K562 (cell line): ENCODE measurements around the gene STRIP1. TPM values are rescaled to one million over a fixed set of nuclear protein-coding genes. Genes with fewer than 3 reads are reported as not detected.
A peak's percentile ranks its signal among the peaks of the same experiment; 100 is the strongest.

ENCODE experiments used
- ATAC-seq: fragments of 200-7000 bp; cut with Tn5 transposase; 3 replicates; pipeline ENCODE4 v1.9.1; 2020; ENCODE audit warnings: moderate library complexity
- BruUV-seq: library from RNA; stranded (reverse); fragments of 400-500 nt; replicated peaks from 2 replicates; lab custom pipeline; 2021; lab: Mats Ljungman, UMichigan
- CTCF ChIA-PET: fragments of 300-600 bp; formaldehyde crosslinking; extraction: SDS; loops from one replicate; lab custom pipeline; 2021; ENCODE audit warnings: low intra/inter-chr PET ratio; lab: Yijun Ruan, JAX
- POLR2A ChIA-PET: fragments of 300-600, 350-650 bp; sonication (Branson Sonifier 250); formaldehyde crosslinking; extraction: SDS; loops from one replicate; lab custom pipeline; 2021; ENCODE audit warnings: antibody characterized with exemption, inconsistent platforms; lab: Yijun Ruan, JAX
- DNase-seq, 4 experiments: peaks; one replicate each; pipeline versions ENCODE4 v3.0.0 to v3.0.0-alpha.2; 2011 to 2018; ENCODE audit warnings: low spot score in 3 of 4, mixed read lengths in 3 of 4; ENCODE audit errors: extremely low read depth in 1 of 4
- FAIRE-seq: peaks from 2 replicates; lab custom pipeline; 2011; peaks lifted over from hg19 to GRCh38; lab: Jason Lieb, UNC
- H2AFZ ChIP-seq: 2 replicates; pipeline ENCODE4 v1.6.0; 2011; ENCODE audit warnings: low read depth, low read length, control low read depth, inconsistent platforms
- H3K27ac ChIP-seq: fragments of 200-600 bp; 3 replicates; pipeline ENCODE4 v1.8.0; 2011; ENCODE audit warnings: low read depth, mild to moderate bottlenecking, control low read depth, inconsistent platforms, low read length, moderate library complexity, mixed read lengths; ENCODE audit errors: extremely low read depth
- H3K27me3 ChIP-seq, 2 experiments: fragments of 300-600 bp in 1 of 2; 2 replicates in 1 of 2; 3 replicates in 1 of 2; pipeline versions ENCODE4 v1.6.0 to v1.8.0; 2011; ENCODE audit warnings: inconsistent platforms in 2 of 2, low read length in 2 of 2, mild to moderate bottlenecking in 1 of 2, mixed read lengths in 1 of 2, moderate library complexity in 1 of 2; ENCODE audit not compliant: control insufficient read depth in 2 of 2, insufficient read depth in 2 of 2
- H3K36me3 ChIP-seq: fragments of 300-600 bp; 3 replicates; pipeline ENCODE4 v1.8.0; 2011; ENCODE audit warnings: mild to moderate bottlenecking, low read length, inconsistent platforms; ENCODE audit not compliant: control insufficient read depth, insufficient read depth
- H3K4me1 ChIP-seq, 2 experiments: fragments of 200-600 bp in 1 of 2; replicated peaks in 1 of 2; 2 replicates in 1 of 2; 3 replicates in 1 of 2; pipeline versions ENCODE4 v1.5.1 to v1.8.0; 2011; ENCODE audit warnings: inconsistent platforms in 2 of 2, low read length in 2 of 2, mild to moderate bottlenecking in 1 of 2, mixed read lengths in 1 of 2, moderate library complexity in 1 of 2; ENCODE audit not compliant: control insufficient read depth in 2 of 2, insufficient read depth in 2 of 2
- H3K4me2 ChIP-seq: 2 replicates; pipeline ENCODE4 v1.6.1; 2011; ENCODE audit warnings: low read length, control low read depth, inconsistent platforms, mixed read lengths; ENCODE audit not compliant: insufficient read depth
- H3K4me3 ChIP-seq: fragments of 200-600 bp; sonication (generic), shearing (Covaris generic); 2 replicates; pipeline ENCODE4 v1.5.1; 2016; ENCODE audit warnings: control low read depth, inconsistent platforms
- H3K79me2 ChIP-seq: fragments of 200-600 bp; 3 replicates; pipeline ENCODE4 v1.8.0; 2011; ENCODE audit warnings: low read length, inconsistent platforms; ENCODE audit not compliant: control insufficient read depth, insufficient read depth
- H3K9ac ChIP-seq, 2 experiments: 2 replicates each; pipeline versions ENCODE4 v1.6.0 to v1.6.1; 2011; ENCODE audit warnings: low read depth in 2 of 2, low read length in 2 of 2, control low read depth in 1 of 2, inconsistent platforms in 1 of 2, mild to moderate bottlenecking in 1 of 2, mixed read lengths in 1 of 2; ENCODE audit not compliant: insufficient read depth in 1 of 2
- H3K9me1 ChIP-seq: one replicate; pipeline ENCODE4 v1.6.0; 2011; ENCODE audit warnings: inconsistent platforms, mild to moderate bottlenecking, low read length, moderate library complexity; ENCODE audit not compliant: control insufficient read depth, insufficient read depth
- H3K9me3 ChIP-seq: replicated peaks from 2 replicates; pipeline ENCODE4 v1.5.1; 2011; ENCODE audit warnings: low read depth, low read length, inconsistent platforms; ENCODE audit not compliant: control insufficient read depth, insufficient read depth
- H4K20me1 ChIP-seq: replicated peaks from 2 replicates; pipeline ENCODE4 v1.6.1; 2011; ENCODE audit warnings: low read length, inconsistent platforms, mixed read lengths; ENCODE audit not compliant: control insufficient read depth, insufficient read depth
- ZKSCAN1 ChIP-seq: fragments of 150-350 bp; IDR thresholded peaks from 2 replicates; pipeline ENCODE4 v1.6.1; 2016; ENCODE audit warnings: low read depth, low read length
- ZKSCAN3 ChIP-seq: fragments of 250-450 bp; sonication (Bioruptor Pico); IDR thresholded peaks from 2 replicates; pipeline ENCODE4 v1.4.0; 2020
- ZNF76 ChIP-seq: fragments of 250-450 bp; sonication (Bioruptor Pico); IDR thresholded peaks from 2 replicates; pipeline ENCODE4 v1.4.0; 2020; ENCODE audit warnings: mild to moderate bottlenecking, moderate library complexity, borderline replicate concordance
- WGBS: fragments of 100-300 bp; shearing (Covaris generic); methylation state at CpG from one replicate; pipeline ENCODE4 v1.1.6; 2016; ENCODE audit warnings: low coverage, mixed read lengths; ENCODE audit not compliant: insufficient coverage; ENCODE audit errors: missing lambda C conversion rate; 5-methylcytosine and 5-hydroxymethylcytosine counted together
- in situ Hi-C: fragments of 300-500 bp; cut with MboI; formaldehyde crosslinking; loops from 4 replicates; pipeline ENCODE4 v1.15.0; 2018; ENCODE audit warnings: inconsistent platforms, mixed read lengths
- intact Hi-C: fragments of 100-400 bp; cut with micrococcal nuclease; formaldehyde crosslinking; loops from 2 replicates; pipeline ENCODE4 v1.14.2; 2022
- polyA plus RNA-seq, 8 experiments: library from polyadenylated mRNA; depleted of rRNA in 4 of 8; stranded (reverse) in 5 of 8; unstranded in 3 of 8; fragments of >200 nt; fragmentation: Nextera tagmentation in 2 of 8; fragmentation: Illumina TruSeq in 1 of 8; extraction: Ambion mirVana in 2 of 8; extraction: Trizol in 1 of 8; gene quantifications; 2 replicates each; pipeline versions ENCODE4 v1.2.1 to v1.2.3, GENCODE V29; 2011 to 2014; ENCODE audit warnings: inconsistent platforms in 1 of 8, missing spikeins in 1 of 8
- total RNA-seq, 7 experiments: library from RNA; depleted of rRNA in 6 of 7; stranded (reverse); fragments of >200 nt in 6 of 7; fragmentation: Illumina TruSeq in 2 of 7; extraction: Trizol in 2 of 7; gene quantifications; 2 replicates each; pipeline versions ENCODE4 v1.2.1 to v1.2.3, GENCODE V29; 2011 to 2021; ENCODE audit warnings: low replicate concordance in 1 of 7

STRIP1 gene
- total and polyA plus RNA-seq, 9 of the 15 experiments (the other 6 are each of a cell fraction or from before 2014, with no cell fraction given): 9.9 to 42.3 (median 32.0) TPM

DNA sequence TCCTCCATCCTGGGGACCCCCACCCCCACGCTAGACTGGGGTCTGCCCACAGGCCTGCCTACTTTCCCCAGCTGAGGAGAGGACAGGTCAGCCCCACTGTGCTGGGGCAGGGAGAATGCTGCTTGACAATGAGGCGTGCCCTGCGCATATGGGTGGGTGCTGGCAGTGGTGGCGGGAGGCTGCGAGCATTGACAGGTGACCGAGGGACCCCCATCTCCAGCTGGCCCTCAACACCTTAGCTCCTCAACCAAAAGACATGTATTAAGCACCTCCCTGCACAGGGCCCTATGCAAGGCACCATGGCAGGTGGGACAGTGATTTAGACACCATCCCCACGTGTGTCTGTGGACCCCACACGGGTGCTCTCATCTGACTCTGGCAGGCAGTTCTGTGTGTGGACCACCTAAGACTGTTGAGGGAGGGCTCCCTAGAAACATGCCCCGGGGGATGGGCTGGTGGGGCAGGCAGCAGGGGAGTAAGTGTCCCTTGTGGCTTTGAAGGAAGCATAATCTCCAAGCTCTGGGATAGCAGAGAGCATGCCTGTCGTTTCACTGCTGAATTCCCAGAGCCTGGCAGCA lies 54.4 kb downstream of the STRIP1 start:
- intact Hi-C loops (loop anchor here (2.0 kb wide), 2 partner anchors 16 to 28 kb away; no protein-coding TSS in a partner anchor), in situ Hi-C loops (no loop called here)
- Histone ChIP-seq H3K79me2 (no peaks in the 10 kb centered on the region), H3K9ac (peak overlapping the region in 1 of 2 experiments; percentile 15; a peak in 2 of 4 replicates), H3K4me3 (no peak overlapping the region), H3K4me2 (no peak overlapping the region), H3K36me3 (no peaks in the 10 kb centered on the region), H3K9me1 (peaks cover 5% of the 10 kb centered on the region), H2AFZ (no peak overlapping the region), H3K4me1 (peaks cover 13 to 22% of the 10 kb centered on the region in 2 experiments), H4K20me1 (no peaks in the 10 kb centered on the region; the same call in 1 of the 2 replicates), H3K27me3 (peaks cover 25 to 45% of the 10 kb centered on the region in 2 experiments; a peak in 4 of 5 replicates), H3K27ac (no peak overlapping the region), H3K9me3 (no peaks in the 10 kb centered on the region)
- TF ChIP-seq ZKSCAN1: 0 out of 2 replicates have a peak, but pooled peaks have one; percentile 65
- TF ChIP-seq ZKSCAN3 (CRISPR knock-in tag): no peak
- no peak for TF ChIP-seq ZNF76
- 14% methylated on average over 10 of the region's 10 CpGs for WGBS
- no peak for DNase-seq
- ChIA-PET CTCF (interaction anchor here (1.7 kb wide), 1 partner anchor 16 kb away, joined by 14 read pairs; no protein-coding TSS in a partner anchor), POLR2A (interaction anchor here (0.9 to 1.3 kb wide), 7 partner anchors 10 to 372 kb away, joined by 3 to 9 read pairs (median 3); no protein-coding TSS in a partner anchor)
- no peak for FAIRE-seq
- no TSS peak for BruUV-seq
- ATAC-seq: no peak
